A673 (cell line): Measurements from ENCODE around the gene TARP.

Experiments
- EZH2 ChIP-seq: fragments of 200-600 bp; sonication (generic); IDR thresholded peaks from 2 replicates; pipeline ENCODE4 v1.6.1; 2017; ENCODE audit warnings: borderline replicate concordance, low read depth, mild to moderate bottlenecking, mixed read lengths, antibody characterized with exemption, low read length; ENCODE audit not compliant: poor library complexity, severe bottlenecking
- TF ChIP-seq, protein P1 (sequence below): fragments of 300-800, 200-600 bp; sonication (generic); conservative IDR thresholded peaks from 2 replicates; pipeline ENCODE4 v1.5.1; 2017; ENCODE audit warnings: low read depth, mild to moderate bottlenecking, antibody characterized with exemption, low read length, moderate library complexity, mixed read lengths

DNA sequence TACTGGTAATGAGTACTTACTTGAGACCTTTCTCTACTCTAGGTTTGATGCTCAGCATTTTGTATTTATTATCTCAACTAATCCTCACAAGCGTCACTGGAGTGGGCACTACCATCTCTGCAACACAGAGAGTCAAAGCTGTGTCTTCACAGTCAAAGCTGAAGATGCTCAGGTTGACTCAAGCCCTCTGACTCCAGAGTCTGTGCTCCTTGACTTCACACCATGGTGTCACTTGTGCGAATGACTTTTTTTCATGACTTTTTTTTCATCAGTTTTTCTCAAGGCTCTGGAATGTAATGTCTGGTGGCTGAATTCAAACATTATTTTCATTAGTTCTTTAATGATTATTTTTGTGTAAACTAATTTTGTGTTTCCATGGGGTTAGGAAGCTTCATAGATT, 30.4 kb upstream of the TARP start:
- TF ChIP-seq, protein P1, sequence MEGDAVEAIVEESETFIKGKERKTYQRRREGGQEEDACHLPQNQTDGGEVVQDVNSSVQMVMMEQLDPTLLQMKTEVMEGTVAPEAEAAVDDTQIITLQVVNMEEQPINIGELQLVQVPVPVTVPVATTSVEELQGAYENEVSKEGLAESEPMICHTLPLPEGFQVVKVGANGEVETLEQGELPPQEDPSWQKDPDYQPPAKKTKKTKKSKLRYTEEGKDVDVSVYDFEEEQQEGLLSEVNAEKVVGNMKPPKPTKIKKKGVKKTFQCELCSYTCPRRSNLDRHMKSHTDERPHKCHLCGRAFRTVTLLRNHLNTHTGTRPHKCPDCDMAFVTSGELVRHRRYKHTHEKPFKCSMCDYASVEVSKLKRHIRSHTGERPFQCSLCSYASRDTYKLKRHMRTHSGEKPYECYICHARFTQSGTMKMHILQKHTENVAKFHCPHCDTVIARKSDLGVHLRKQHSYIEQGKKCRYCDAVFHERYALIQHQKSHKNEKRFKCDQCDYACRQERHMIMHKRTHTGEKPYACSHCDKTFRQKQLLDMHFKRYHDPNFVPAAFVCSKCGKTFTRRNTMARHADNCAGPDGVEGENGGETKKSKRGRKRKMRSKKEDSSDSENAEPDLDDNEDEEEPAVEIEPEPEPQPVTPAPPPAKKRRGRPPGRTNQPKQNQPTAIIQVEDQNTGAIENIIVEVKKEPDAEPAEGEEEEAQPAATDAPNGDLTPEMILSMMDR = no peak
- no peak for TF ChIP-seq EZH2
